ENCODE results near the gene DPP10.

DPP10 gene

DNA sequence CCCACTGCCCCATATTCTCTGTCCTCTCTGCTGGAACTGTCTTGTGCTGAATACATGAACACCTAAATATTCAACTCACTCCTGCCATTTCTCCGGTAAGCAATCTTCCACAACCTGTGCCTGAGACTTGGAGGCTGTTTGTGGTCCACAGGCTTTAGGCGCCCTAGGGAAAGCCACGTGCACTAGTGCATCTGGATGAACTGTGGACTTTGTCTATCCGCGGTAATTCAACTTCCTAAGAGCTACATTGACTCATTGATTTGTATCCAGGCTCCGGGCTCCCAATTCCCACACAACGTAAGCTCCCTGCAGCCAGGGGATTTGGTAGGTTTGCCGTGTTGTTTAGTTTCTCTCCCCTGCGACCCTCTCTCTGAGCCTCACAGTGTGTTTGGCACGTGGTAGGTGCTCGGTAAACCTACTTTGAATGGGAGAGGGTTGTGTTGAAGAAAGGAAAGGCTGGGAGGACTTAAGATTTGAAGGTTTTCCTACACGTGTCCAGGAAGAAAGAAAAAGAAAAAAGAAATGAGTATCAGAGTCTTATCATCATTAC lies 718.2 kb downstream of the DPP10 start:
- no peak for DNase-seq (ENCODE audit: low spot score)

DNA sequence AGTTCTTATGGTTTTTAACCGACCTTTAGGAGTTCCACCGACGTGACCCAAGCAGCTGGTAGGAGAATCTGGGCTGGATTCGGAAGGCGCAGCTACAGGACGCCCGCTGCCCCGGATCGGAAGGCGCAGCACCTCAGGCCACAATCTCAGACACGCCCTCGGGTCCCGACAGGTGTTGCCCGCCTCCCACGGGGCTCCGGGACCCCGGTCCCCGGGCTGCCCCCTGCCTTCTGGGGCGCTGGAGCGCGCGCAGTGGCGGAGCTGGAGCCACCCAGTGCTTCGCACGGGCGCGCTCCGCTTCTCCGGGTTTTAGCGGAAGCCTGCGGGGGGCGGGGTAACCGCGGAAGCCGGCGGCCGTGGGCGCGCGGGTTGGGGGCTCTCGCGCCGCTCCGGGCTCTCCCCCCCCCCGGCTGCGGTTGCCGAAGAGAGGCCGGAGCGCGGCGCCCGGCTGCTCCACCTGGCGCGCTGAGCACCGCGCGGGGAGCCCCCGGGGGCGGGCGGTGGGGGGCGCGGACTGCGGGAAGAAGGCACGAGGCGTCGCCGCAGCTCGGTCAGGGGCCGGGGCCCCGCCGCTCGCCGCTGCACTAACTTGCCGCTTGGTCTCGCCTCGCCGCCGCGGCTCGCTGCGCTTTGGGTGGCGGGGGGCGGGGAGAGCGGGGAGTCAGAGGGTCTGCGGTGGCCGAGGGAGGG lies 718.8 kb downstream of the DPP10 start:
- no peak for DNase-seq (ENCODE audit: low spot score)

DNA sequence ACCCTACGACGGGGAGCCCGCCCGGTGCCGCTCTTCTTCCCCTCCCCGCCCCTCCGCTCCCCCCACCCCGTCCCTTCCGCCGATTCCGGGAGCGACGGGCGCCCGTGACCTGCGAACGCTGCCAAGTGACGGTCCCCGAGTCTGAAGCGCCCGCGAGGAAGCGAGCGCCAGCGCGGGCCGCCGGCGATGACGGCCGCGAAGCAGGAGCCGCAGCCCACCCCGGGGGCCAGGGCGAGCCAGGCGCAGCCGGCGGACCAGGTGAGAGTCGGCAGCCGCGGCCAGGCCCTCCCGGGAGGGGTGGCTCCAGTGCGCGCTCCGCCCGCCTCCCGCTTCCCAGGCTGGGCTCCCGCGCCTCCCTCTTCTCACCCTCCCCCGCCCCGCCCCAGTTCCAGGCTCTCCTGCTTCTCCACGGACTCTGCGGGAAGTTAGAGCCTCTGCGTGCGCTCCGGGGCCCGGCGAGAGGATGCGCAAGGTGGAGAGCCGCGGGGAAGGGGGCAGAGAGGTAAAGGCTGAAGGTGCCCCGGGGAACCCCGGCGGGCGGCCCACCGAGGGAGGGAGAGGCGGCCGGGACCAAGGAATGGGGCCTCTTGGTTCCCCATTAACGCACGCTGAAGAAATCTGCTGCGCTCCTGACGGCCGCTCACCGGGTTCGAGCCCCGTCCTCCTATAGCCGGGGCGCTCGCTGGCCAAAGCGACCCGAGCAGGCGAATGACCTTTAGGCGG lies 719.5 kb downstream of the DPP10 start:
- DNase-seq (ENCODE audit: low spot score), result no peak

GRCh38 chr2:115162494-115163293 lies 720.3 kb downstream of the DPP10 start:
- DNase-seq (ENCODE audit: low spot score), result no peak

- DNase-seq (ENCODE audit: low spot score), result no peak
These were observed 721.1 kb downstream of the DPP10 start for GRCh38 chr2:115163572-115163971.

DNA sequence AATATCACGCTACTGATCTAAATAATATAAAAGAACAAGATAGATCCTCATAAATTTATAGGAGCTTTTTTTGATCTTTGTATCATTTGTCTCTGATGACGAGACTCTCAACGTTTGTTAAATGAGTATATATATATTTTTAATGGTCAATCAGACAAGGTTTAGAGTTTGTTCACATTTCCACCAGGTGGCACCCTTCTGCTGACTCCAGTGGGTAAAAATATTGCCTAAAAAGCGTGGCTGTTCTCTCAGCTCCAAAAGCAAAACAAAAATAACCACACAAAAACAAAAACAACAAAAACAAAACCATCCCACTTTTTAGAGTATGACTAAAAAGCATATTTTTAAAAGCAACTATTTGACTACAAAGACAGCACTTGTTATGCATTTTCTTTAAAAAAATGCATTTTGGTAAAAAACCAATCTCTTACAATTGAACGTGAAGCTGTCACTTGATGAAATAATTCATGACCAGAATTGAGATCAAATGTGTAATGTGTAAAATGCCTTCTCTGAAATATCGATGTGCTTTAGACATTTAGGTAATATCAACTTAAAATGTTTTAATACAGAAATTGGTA lies 723.2 kb downstream of the DPP10 start:
- DNase-seq (ENCODE audit: low spot score), result no peak

GRCh38 chr2:115168457-115168856 lies 726.0 kb downstream of the DPP10 start:
- DNase-seq (ENCODE audit: low spot score), result no peak

DNA sequence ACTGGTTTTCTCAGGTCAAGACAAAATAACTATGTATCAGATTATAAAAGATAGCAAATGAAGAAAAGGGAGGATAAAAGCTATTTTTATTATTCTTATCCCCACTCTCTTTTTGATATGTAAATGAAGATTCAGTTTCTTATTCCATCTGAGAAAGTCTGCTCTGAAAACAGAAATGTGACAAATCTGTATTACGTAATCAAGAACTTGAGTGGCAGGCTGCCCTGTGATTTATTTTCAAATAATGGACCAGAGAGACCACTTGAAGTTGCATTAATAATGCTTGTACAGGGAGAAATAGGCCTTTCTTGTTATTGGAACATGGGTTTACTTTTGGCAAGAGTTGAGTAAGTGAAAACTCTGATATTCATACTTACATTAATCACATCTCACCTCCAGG lies 727.4 kb downstream of the DPP10 start:
- DNase-seq (ENCODE audit: low spot score), result no peak

- no peak for DNase-seq (ENCODE audit: low spot score)
These were observed 729.3 kb downstream of the DPP10 start for GRCh38 chr2:115171751-115172150.

DNA sequence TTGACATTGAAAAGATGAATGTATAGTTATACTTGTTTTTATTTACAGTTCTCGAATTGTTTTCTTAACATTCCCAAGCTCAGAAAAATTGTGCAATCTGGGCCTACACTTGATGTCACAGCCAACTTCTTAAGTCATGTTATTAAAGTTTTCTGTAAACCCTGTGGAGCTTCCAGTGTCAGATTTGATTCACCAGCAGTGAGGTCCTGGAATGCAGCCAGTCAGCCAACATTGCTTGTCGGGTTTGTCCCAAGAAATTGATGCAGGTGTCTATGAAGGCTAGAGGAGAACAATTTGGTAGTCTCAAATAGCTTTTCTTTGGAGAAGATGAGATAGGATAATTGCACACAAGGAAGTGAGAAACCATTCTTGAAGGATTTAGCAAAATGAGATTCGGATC lies 732.2 kb downstream of the DPP10 start:
- DNase-seq (ENCODE audit: low spot score), result no peak

- no peak for DNase-seq (ENCODE audit: low spot score)
These were observed 740.7 kb downstream of the DPP10 start for GRCh38 chr2:115183144-115183543.

- no peak for DNase-seq (ENCODE audit: low spot score)
These were observed 748.0 kb downstream of the DPP10 start for GRCh38 chr2:115190459-115190858.

DNA sequence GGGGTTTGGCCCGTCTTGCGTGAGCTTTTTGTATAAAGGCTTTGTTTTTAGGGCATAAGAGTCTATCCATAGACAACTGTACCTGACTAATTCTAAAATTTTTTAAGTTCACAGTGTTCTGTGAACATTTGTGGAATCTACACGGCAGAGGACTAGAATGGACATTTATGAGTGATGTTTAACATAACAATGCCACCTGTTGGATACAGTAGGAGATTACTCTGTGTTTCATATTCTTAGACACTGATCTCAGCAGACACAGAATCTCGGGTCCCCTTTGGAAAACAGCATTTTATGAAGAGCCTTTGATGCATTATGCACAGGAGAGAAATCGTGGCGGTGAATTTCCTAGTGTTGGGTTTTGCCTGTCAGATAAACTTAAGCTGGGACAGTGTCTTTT lies 752.2 kb downstream of the DPP10 start:
- DNase-seq (ENCODE audit: low spot score), result no peak

DNA sequence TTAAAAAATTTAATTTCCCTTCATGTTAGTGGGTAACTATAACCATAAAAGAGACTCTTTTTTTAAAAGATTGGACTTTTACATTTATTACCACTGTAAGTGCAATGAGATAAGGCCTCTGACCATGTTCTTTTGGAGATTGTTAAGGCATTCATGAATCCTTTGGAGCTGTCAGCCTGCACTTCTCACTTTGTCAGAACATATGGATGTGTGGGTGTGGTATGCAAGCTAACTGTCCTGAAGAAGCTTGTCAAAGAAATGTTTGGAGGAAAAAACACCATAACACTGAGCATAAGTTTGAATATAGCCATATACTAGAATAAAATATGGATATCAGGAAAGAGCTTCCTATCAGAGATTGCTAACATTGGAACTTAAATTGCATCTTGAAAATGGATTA lies 754.1 kb downstream of the DPP10 start:
- no peak for DNase-seq (ENCODE audit: low spot score)

GRCh38 chr2:115199966-115200365 lies 757.5 kb downstream of the DPP10 start:
- DNase-seq (ENCODE audit: low spot score), result no peak

DNA sequence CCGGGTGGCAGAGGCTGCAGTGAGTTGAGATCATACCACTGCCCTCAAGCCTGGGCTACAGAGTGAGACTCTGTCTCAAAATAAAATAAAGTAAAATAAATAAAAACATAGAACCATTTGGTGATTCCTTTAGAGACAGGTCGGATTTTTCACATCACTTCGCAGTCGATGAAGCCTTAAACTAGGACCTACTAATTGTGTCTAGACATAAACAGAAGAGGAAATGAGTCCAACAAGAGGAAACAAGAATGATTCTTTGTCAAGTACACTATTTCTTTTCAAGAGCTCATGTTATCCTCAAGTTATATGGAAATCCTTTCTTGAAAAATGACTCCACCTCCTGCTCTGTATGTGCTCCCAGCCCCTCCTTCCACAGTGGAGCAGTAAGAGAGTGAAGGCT lies 758.9 kb downstream of the DPP10 start:
- DNase-seq (ENCODE audit: low spot score), result no peak

GRCh38 chr2:115208493-115209164 lies 766.2 kb downstream of the DPP10 start:
- no peak for DNase-seq (ENCODE audit: low spot score)

- no peak for DNase-seq (ENCODE audit: low spot score)
These were observed 771.6 kb downstream of the DPP10 start for GRCh38 chr2:115214050-115214449.

- no peak for DNase-seq (ENCODE audit: low spot score)
These were observed 776.9 kb downstream of the DPP10 start for GRCh38 chr2:115219296-115219695.

DNA sequence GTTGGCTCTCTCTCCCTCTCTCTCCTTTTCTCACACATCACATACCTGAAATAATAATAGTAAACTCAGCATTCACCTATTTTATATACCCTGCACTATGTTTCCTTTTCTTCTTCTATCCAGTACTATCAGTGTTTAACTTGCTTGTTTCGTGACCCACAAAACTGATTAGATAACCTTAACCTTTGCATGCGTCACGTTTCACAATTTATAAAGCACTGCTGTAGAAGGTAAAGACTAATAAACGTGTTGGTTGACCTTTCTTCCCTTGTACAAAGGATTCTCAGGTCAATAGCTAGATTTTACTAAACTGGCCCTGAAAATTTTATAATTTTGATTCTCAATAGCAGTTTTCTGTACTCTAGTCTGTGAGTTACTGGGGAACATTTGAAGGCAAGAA lies 791.7 kb downstream of the DPP10 start:
- no peak for DNase-seq (ENCODE audit: low spot score)

GRCh38 chr2:115234737-115235136 lies 792.3 kb downstream of the DPP10 start:
- no peak for DNase-seq (ENCODE audit: low spot score)

- DNase-seq (ENCODE audit: low spot score), result no peak
These were observed 805.6 kb downstream of the DPP10 start for GRCh38 chr2:115248066-115248465.
